Breast epithelium (tissue), 3 donors: Measurements from ENCODE around the gene CDH26.

Source experiments
- POLR2A ChIP-seq: fragments of 450-650 bp; IDR thresholded peaks from one replicate; pipeline ENCODE4 v1.6.1; 2016; ENCODE audit warnings: antibody characterized with exemption, mild to moderate bottlenecking, moderate library complexity
- TF ChIP-seq, protein P1 (sequence below), 3 donors: fragments of 450-650 bp; IDR thresholded peaks; one replicate each; pipeline ENCODE4 v1.5.1; 2016 to 2017; ENCODE audit warnings: antibody characterized with exemption in 3 of 3, mild to moderate bottlenecking in 3 of 3, moderate library complexity in 3 of 3

DNA sequence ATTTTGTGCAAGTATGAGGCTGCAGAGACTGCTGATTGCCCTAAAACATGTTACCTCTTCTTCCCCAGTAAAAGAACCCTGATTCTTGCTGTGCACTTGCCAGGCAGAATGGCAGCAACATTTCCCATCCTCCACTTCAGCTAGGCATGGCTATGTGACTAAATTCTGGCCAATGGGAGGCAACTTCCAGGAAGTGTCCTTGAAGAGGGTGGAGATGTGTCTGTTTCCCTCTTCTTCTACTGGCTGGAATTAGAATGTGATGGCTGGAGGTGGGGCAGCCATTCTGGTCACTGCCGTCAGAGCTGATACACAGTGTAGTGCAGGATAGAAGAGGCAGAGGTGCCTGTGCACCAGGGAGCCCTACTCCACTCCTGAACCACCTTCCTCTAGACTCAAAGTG lies 64.6 kb downstream of the CDH26 start:
- TF ChIP-seq POLR2A: no peak
- TF ChIP-seq, protein P1, sequence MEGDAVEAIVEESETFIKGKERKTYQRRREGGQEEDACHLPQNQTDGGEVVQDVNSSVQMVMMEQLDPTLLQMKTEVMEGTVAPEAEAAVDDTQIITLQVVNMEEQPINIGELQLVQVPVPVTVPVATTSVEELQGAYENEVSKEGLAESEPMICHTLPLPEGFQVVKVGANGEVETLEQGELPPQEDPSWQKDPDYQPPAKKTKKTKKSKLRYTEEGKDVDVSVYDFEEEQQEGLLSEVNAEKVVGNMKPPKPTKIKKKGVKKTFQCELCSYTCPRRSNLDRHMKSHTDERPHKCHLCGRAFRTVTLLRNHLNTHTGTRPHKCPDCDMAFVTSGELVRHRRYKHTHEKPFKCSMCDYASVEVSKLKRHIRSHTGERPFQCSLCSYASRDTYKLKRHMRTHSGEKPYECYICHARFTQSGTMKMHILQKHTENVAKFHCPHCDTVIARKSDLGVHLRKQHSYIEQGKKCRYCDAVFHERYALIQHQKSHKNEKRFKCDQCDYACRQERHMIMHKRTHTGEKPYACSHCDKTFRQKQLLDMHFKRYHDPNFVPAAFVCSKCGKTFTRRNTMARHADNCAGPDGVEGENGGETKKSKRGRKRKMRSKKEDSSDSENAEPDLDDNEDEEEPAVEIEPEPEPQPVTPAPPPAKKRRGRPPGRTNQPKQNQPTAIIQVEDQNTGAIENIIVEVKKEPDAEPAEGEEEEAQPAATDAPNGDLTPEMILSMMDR (IDR thresholded peaks at IDR 0.05): no peak
